Measurements from ENCODE around the gene ACOX2. TPM values are rescaled to one million over a fixed set of nuclear protein-coding genes. Genes with fewer than 3 reads are reported as not detected.

ACOX2 gene
- total and polyA plus RNA-seq, 2 donors (not counting 1 experiment from before 2014, with no cell fraction given) = 19.0 to 20.5 TPM

DNA sequence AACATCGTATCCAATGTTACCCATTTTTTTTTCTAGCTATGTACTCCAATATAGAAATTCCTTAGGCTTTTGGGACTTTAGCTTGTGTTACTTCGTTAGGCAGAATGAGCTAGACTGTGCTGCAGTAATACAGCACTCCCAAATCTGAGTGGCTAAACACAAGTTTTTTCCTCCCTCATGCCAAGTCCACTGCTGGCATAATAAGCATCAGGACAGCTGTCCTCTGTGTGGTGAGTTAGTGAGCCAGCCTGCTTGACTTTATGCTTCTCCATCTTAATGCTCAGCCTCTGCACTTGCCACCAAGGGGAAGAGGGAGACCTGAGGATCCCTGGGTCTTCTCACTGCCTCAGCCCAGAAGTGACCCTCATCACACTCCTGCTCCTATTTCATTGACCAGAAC, 18.2 kb upstream of the ACOX2 start:
- no peak overlapping the region for H3K27ac ChIP-seq (ENCODE audit: insufficient read depth, low read length)
- no peaks in the 10 kb centered on the region for H3K9me3 ChIP-seq (ENCODE audit: control insufficient read depth, insufficient read depth, low read depth, low read length)
- H3K4me3 ChIP-seq (replicated peaks in 1 of 4; ENCODE audit: control extremely low read depth in 1 of 4, insufficient read depth in 1 of 4, low read depth in 3 of 4, low read length in 4 of 4) = no peak overlapping the region
- no peaks in the 10 kb centered on the region for H4K20me1 ChIP-seq (ENCODE audit: control insufficient read depth, extremely low read depth, insufficient read depth, low read length)
- H3K36me3 ChIP-seq (ENCODE audit: control insufficient read depth, insufficient read depth, low read length) = no peaks in the 10 kb centered on the region
- TF ChIP-seq, protein P1, sequence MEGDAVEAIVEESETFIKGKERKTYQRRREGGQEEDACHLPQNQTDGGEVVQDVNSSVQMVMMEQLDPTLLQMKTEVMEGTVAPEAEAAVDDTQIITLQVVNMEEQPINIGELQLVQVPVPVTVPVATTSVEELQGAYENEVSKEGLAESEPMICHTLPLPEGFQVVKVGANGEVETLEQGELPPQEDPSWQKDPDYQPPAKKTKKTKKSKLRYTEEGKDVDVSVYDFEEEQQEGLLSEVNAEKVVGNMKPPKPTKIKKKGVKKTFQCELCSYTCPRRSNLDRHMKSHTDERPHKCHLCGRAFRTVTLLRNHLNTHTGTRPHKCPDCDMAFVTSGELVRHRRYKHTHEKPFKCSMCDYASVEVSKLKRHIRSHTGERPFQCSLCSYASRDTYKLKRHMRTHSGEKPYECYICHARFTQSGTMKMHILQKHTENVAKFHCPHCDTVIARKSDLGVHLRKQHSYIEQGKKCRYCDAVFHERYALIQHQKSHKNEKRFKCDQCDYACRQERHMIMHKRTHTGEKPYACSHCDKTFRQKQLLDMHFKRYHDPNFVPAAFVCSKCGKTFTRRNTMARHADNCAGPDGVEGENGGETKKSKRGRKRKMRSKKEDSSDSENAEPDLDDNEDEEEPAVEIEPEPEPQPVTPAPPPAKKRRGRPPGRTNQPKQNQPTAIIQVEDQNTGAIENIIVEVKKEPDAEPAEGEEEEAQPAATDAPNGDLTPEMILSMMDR (conservative IDR thresholded peaks at IDR 0.05 in 1 of 2, IDR thresholded peaks at IDR 0.05 in 1 of 2; ENCODE audit: low read depth in 1 of 2, low read length in 2 of 2) = no peak
- no peak for TF ChIP-seq EZH2 (IDR thresholded peaks at IDR 0.05; ENCODE audit: low read length, missing control alignments)
- H3K27me3 ChIP-seq (ENCODE audit: control insufficient read depth, insufficient read depth, low read length) = no peaks in the 10 kb centered on the region
- no peak overlapping the region for H3K9ac ChIP-seq (ENCODE audit: insufficient read depth, low read length)
- H3K4me2 ChIP-seq (ENCODE audit: extremely low read depth, insufficient read depth, low read length) = no peak overlapping the region
- peaks cover 2% of the 10 kb centered on the region for H3K4me1 ChIP-seq (ENCODE audit: control insufficient read depth, extremely low read depth, insufficient read depth, low read length)
- H2AFZ ChIP-seq (ENCODE audit: low read length) = no peak overlapping the region
- no peaks in the 10 kb centered on the region for H3K79me2 ChIP-seq (ENCODE audit: control insufficient read depth, insufficient read depth, low read length)
- no peak for DNase-seq (ENCODE audit: low read depth in 2 of 2)

DNA sequence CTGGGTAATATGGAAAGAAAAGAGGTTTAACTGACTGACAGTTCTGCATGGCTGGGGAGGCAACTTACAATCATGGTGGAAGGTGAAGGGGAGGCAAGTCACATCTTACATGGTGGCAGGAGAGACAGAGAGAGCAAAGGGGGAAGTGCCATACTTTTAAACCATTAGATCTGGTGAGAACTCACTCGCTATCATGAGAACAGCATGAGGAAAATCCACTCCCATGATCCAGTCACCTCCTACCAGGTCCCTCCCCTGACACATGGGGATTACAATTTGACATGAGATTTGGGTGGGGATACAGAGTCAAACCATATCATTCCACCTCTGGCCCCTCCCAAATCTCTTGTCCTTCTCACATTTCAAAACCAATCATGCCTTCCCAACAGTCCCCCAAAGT, 16.0 kb upstream of the ACOX2 start:
- H3K36me3 ChIP-seq (ENCODE audit: control insufficient read depth, insufficient read depth, low read length) = no peaks in the 10 kb centered on the region
- TF ChIP-seq EZH2 (IDR thresholded peaks at IDR 0.05; ENCODE audit: low read length, missing control alignments) = no peak
- TF ChIP-seq, protein P1 (conservative IDR thresholded peaks at IDR 0.05 in 1 of 2, IDR thresholded peaks at IDR 0.05 in 1 of 2; ENCODE audit: low read depth in 1 of 2, low read length in 2 of 2) = no peak
- no peak overlapping the region for H3K4me2 ChIP-seq (ENCODE audit: extremely low read depth, insufficient read depth, low read length)
- no peak overlapping the region for H2AFZ ChIP-seq (ENCODE audit: low read length)
- H3K9me3 ChIP-seq (ENCODE audit: control insufficient read depth, insufficient read depth, low read depth, low read length) = no peaks in the 10 kb centered on the region
- DNase-seq (ENCODE audit: low read depth in 2 of 2) = no peak
- no peak overlapping the region for H3K9ac ChIP-seq (ENCODE audit: insufficient read depth, low read length)
- H3K27ac ChIP-seq (ENCODE audit: insufficient read depth, low read length) = no peak overlapping the region
- H3K4me3 ChIP-seq (replicated peaks in 1 of 4; ENCODE audit: control extremely low read depth in 1 of 4, insufficient read depth in 1 of 4, low read depth in 3 of 4, low read length in 4 of 4) = no peak overlapping the region
- H3K4me1 ChIP-seq (ENCODE audit: control insufficient read depth, extremely low read depth, insufficient read depth, low read length) = no peaks in the 10 kb centered on the region
- no peaks in the 10 kb centered on the region for H3K27me3 ChIP-seq (ENCODE audit: control insufficient read depth, insufficient read depth, low read length)
- H4K20me1 ChIP-seq (ENCODE audit: control insufficient read depth, extremely low read depth, insufficient read depth, low read length) = no peaks in the 10 kb centered on the region
- H3K79me2 ChIP-seq (ENCODE audit: control insufficient read depth, insufficient read depth, low read length) = no peaks in the 10 kb centered on the region

DNA sequence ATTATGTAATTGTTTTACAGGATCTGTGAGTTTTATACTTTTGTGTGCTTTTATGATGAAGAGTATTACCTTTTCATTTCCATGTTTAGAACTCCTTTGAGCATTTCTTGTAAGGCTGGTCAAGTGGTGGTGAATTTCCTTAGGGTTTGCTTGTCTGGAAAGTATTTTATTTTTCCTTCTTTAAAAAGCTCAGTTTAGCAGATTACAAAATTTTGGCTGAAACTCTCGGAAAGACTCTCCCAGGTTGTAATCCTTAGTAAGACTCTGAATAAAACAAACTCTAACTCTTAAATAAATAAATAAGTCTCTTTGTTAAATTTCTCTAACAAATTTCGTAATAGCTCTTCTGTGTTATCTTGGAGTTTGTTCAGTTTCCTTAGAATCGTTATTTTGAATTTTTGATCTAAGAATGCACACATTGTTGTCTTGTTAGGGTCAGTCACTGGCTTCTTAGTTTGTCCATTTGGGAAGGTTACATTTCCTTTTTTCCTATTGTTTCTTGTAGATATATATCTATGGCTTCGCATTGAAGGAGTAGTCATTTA, 14.7 kb upstream of the ACOX2 start:
- H3K27me3 ChIP-seq (ENCODE audit: control insufficient read depth, insufficient read depth, low read length) = no peaks in the 10 kb centered on the region
- no peaks in the 10 kb centered on the region for H3K9me3 ChIP-seq (ENCODE audit: control insufficient read depth, insufficient read depth, low read depth, low read length)
- no peak overlapping the region for H2AFZ ChIP-seq (ENCODE audit: low read length)
- H3K27ac ChIP-seq (ENCODE audit: insufficient read depth, low read length) = no peak overlapping the region
- H3K36me3 ChIP-seq (ENCODE audit: control insufficient read depth, insufficient read depth, low read length) = no peaks in the 10 kb centered on the region
- H3K4me2 ChIP-seq (ENCODE audit: extremely low read depth, insufficient read depth, low read length) = no peak overlapping the region
- no peak overlapping the region for H3K9ac ChIP-seq (ENCODE audit: insufficient read depth, low read length)
- H3K4me3 ChIP-seq (replicated peaks in 1 of 4; ENCODE audit: control extremely low read depth in 1 of 4, insufficient read depth in 1 of 4, low read depth in 3 of 4, low read length in 4 of 4) = no peak overlapping the region
- no peaks in the 10 kb centered on the region for H4K20me1 ChIP-seq (ENCODE audit: control insufficient read depth, extremely low read depth, insufficient read depth, low read length)
- no peaks in the 10 kb centered on the region for H3K79me2 ChIP-seq (ENCODE audit: control insufficient read depth, insufficient read depth, low read length)
- H3K4me1 ChIP-seq (ENCODE audit: control insufficient read depth, extremely low read depth, insufficient read depth, low read length) = no peaks in the 10 kb centered on the region
- TF ChIP-seq EZH2 (IDR thresholded peaks at IDR 0.05; ENCODE audit: low read length, missing control alignments) = no peak
- TF ChIP-seq, protein P1 (conservative IDR thresholded peaks at IDR 0.05 in 1 of 2, IDR thresholded peaks at IDR 0.05 in 1 of 2; ENCODE audit: low read depth in 1 of 2, low read length in 2 of 2) = no peak
- DNase-seq (ENCODE audit: low read depth in 2 of 2) = peak in 1 of 2 donors; percentile 26
